NCI-H2081 (cell line): Measurements from ENCODE around the gene CEP128.
A peak's percentile ranks its signal among the peaks of the same experiment; 100 is the strongest.

Experiments used
- DNase-seq, 2 experiments: peaks; one replicate each; lab custom pipeline; 2025; lab: John Stamatoyannopoulos, UW

CEP128 gene

DNA sequence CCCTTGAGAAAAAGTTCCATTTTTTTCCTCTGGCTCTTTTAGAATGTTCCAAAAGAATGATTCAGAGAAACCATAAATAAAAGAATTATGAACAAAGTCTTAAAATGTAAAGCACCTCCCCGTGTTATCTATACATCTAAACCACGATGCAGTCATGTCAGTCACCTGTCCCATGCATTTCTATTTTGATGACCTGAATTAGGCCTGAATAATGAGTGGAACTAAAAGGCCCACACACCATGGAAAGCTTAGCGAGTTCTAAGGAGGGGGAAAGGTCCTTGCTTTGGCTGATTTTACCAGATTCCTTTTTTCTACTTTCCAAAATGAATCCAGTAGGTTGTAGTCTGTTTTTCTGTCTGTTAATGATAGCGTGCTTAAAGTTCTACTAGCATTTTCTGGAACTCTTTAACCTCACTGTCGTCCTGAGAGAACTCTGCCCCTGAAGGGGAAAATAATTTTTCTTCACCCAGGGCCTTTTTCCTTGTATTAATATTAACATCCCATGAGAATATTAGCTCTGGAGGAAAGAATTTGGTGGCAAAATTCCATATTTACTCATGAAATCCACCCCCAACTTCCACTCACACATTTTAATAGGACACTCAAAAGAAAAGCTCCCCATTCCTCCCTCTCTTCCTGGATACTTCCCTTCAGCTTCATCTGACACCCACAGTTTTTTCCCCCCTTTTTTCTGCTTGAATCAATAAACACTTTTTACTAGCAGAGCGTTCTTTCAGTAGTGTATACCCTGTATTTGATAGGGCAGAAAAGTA, 464.0 kb downstream of the CEP128 start:
- DNase-seq: no peak

DNA sequence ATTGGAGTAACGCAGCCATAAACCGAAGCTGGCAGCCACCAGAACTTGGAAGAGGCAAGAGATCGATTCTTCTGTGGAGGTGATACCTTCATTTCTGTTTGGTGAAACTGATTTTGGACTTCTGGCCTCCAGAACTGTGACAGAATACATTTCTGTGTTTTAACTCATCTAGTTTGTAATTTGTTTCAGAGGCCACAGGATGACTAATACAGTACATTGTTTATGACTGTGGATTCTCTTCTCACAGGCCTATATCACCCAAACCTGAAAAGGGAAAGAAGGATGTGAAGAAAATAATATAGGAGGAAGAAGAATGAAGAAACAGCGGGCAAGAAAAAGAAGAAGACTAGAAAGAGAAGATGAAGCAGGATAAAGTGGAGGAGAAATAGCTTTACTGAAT, 466.5 kb downstream of the CEP128 start:
- no peak for DNase-seq

DNA sequence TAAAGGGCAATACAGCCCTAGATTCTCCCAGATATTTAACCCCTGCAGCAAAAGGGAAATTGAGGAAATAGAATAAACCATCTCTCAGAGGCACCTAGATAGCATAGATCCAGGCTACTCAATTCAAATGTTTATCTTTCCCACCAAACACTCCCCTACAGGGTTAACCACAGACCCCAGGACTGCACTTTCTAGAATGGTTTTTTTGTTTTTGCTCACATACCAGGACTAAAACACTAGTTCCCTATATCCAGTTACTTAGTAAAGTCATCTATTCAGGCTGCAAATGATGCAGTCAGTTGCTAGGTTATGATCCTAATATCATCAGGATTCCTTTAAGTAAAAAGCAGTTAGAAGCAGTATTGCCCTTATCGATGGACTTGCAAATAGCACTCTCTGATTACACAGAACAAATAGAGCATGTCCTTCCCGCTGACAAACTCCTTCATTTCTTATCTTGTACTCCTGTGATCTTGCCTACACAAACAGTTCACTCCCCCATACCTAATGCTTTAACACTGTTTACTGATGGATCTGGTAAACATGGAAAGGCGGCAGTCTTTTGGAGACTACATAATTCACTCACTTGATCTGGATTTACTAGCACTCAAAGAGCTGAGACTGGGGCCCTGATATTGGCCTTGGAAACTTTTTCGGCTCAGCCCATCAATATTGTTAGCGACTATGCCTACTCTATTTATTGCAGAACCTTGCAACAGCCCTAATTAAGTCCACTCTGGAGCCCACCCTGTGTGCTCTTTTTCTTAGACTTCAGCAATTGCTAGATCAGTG, 473.0 kb downstream of the CEP128 start:
- DNase-seq: no peak

- DNase-seq: no peak
These were observed 475.9 kb downstream of the CEP128 start for GRCh38 chr14:80465546-80466220.

- peak in 1 of 2 experiments; percentile 17 for DNase-seq
These were observed 476.9 kb downstream of the CEP128 start for GRCh38 chr14:80464531-80465149.

DNA sequence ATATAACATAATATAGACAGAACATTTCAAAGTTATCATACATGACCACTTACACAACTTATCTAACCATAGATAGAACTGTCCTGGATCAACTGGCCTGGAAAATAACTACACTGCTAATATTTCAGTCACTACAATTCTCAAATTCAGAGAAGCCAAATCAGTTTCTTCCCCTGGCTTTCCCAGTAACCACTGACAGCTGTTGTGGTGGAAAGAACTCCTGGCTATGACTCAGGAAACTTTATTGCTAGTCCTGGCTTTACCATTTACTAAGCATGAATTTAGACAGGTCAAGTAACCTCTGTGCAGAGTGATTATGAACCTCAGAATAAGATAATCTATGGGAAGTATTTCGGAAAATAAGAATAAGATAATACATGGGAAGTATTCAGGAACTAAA, 485.3 kb downstream of the CEP128 start:
- DNase-seq: no peak

GRCh38 chr14:80455031-80455430, 486.5 kb downstream of the CEP128 start:
- DNase-seq: no peak

DNA sequence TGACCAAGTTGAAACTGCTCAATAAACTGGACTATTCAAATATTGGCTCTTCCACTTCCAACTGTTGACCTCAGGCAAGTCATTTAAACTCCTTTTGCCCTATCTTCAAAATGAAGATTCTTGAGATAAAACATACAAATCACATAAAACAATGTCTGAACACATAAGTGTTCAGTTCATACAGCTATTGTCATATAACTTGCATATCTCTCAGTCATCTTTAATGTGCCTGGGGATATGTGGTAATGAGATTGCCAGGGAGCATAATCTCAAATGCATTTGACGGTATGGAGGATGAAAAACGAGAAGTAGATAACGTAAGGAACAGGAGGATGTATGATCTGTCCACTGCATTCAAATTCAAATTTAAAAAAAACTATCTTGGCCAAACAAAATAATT, 493.3 kb downstream of the CEP128 start:
- DNase-seq: no peak

DNA sequence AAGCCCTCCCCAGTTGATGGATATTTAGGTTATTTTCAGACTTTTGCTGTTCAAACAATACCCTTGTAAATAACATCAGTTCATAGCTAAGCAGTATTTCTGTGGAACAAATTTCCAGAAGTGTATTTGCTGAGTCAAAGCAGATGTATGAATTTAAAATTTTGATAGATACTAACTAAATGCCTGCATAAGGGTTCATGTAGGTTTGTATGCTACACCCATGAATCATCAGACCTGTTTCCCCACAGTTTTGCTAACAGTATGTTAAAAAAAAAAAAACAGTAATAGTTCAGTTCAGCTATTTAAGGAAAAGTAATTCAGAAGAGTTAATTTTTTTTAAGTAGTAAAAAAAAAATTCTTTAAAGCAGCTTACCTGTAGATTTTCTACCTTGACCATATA, 494.1 kb downstream of the CEP128 start:
- DNase-seq: no peak
